Esophagus squamous epithelium (tissue), 4 donors: ENCODE data around the gene EPHX1.
A peak's percentile ranks its signal among the peaks of the same experiment; 100 is the strongest.

ENCODE experiments used
- CTCF ChIP-seq, 6 experiments: fragments of 450-650 bp in 4 of 6; fragments of 200-600 bp in 2 of 6; sonication (generic) in 2 of 6; IDR thresholded peaks; one replicate each; pipeline ENCODE4 v1.5.1; 2016 to 2019; ENCODE audit warnings: antibody characterized with exemption in 6 of 6, mild to moderate bottlenecking in 4 of 6, moderate library complexity in 4 of 6
- POLR2A ChIP-seq, 4 donors: fragments of 450-650 bp; IDR thresholded peaks; one replicate each; pipeline ENCODE4 v1.6.1; 2017; ENCODE audit warnings: antibody characterized with exemption in 4 of 4, mild to moderate bottlenecking in 4 of 4, moderate library complexity in 3 of 4

GRCh38 chr1:225772848-225773247 is 37.1 kb upstream of the EPHX1 start:
- TF ChIP-seq CTCF (IDR thresholded peaks at IDR 0.05) (peak in 1 of 6 experiments; percentile 2), POLR2A (IDR thresholded peaks at IDR 0.05) (no peak)
